Large intestine (tissue), 3 donors: Measurements from ENCODE around the gene ATG4D. TPM values are rescaled to one million over a fixed set of nuclear protein-coding genes. Genes with fewer than 3 reads are reported as not detected.
"Not testable (repeated sequence)": the region's sequence is repeated elsewhere in the genome, so short reads cannot be mapped to it uniquely, and the experiment has no call there.

ENCODE experiments used
- DNase-seq, 2 donors: peaks; one replicate each; pipeline versions ENCODE4 v3.0.0 to v3.0.0-alpha.2; 2013
- H3K27ac ChIP-seq: one replicate; pipeline ENCODE4 v1.5.1; 2013; ENCODE audit warnings: low read length
- H3K27me3 ChIP-seq: 2 replicates; pipeline ENCODE4 v1.6.1; 2013; ENCODE audit warnings: low read length; ENCODE audit not compliant: control insufficient read depth, insufficient read depth
- H3K36me3 ChIP-seq: 2 replicates; pipeline ENCODE4 v1.6.1; 2013; ENCODE audit warnings: low read length; ENCODE audit not compliant: control insufficient read depth, insufficient read depth
- H3K4me1 ChIP-seq: one replicate; pipeline ENCODE4 v1.6.1; 2013; ENCODE audit warnings: low read length; ENCODE audit not compliant: control insufficient read depth, insufficient read depth
- H3K4me3 ChIP-seq: one replicate; pipeline ENCODE4 v1.5.1; 2013; ENCODE audit warnings: low read length
- H3K9me3 ChIP-seq: one replicate; pipeline ENCODE4 v1.6.1; 2013; ENCODE audit warnings: mild to moderate bottlenecking, low read depth, low read length, moderate library complexity; ENCODE audit not compliant: control insufficient read depth
- WGBS: methylation state at CpG from one replicate; pipeline ENCODE4 v1.1.5; 2013; ENCODE audit warnings: low lambda C conversion rate; ENCODE audit not compliant: insufficient coverage; 5-methylcytosine and 5-hydroxymethylcytosine counted together
- polyA plus RNA-seq: library from polyadenylated mRNA; unstranded; fragments of 120-200 nt; gene quantifications from one replicate; pipeline ENCODE4 v1.2.1, GENCODE V29; 2013

ATG4D gene
- polyA plus RNA-seq, 1 donor, result 30.0 TPM

- H3K4me3 ChIP-seq, result peak overlapping the region; percentile 92
- H3K9me3 ChIP-seq, result no peaks in the 10 kb centered on the region
- peak overlapping the region; percentile 79 for H3K27ac ChIP-seq
- H3K27me3 ChIP-seq, result no peaks in the 10 kb centered on the region
- WGBS, result 20% methylated on average over 1 of the region's 10 CpGs
- peaks cover 18% of the 10 kb centered on the region for H3K36me3 ChIP-seq
- peaks cover 31% of the 10 kb centered on the region for H3K4me1 ChIP-seq
- DNase-seq, result peak in 1 of 2 donors; percentile 61
These were observed 21.4 kb downstream of the ATG4D start for GRCh38 chr19:10565028-10565566.

GRCh38 chr19:10565567-10566407 is 22.1 kb downstream of the ATG4D start, which contains the start of gene KRI1:
TSS of gene KRI1 (minus strand) at chr19:10566010. CDS start at chr19:10565999, 11 bp downstream.
- peak within 1 kb of the TSS; percentile 79 for H3K27ac ChIP-seq
- H3K36me3 ChIP-seq, result peaks cover 12% of the 10 kb centered on the region
- peak; percentile 98 for DNase-seq
- no peaks in the 10 kb centered on the region for H3K9me3 ChIP-seq
- H3K27me3 ChIP-seq, result no peaks in the 10 kb centered on the region
- WGBS, result no CpG with 5 or more reads among the region's 94 CpGs
- H3K4me1 ChIP-seq, result peaks cover 31% of the 10 kb centered on the region
- H3K4me3 ChIP-seq, result peak within 1 kb of the TSS; percentile 92

GRCh38 chr19:10566408-10566657 is 22.6 kb downstream of the ATG4D start:
- Histone ChIP-seq H3K27me3 (no peaks in the 10 kb centered on the region), H3K4me3 (peak overlapping the region; percentile 92), H3K36me3 (peaks cover 7% of the 10 kb centered on the region), H3K4me1 (peaks cover 31% of the 10 kb centered on the region), H3K27ac (peak overlapping the region; percentile 79), H3K9me3 (no peaks in the 10 kb centered on the region)
- no peak for DNase-seq
- 11% methylated on average over 1 of the region's 4 CpGs for WGBS

- Histone ChIP-seq H3K27me3 (no peaks in the 10 kb centered on the region), H3K36me3 (peaks cover 6% of the 10 kb centered on the region), H3K9me3 (no peaks in the 10 kb centered on the region), H3K27ac (peak overlapping the region; percentile 79), H3K4me1 (peaks cover 31% of the 10 kb centered on the region), H3K4me3 (peak overlapping the region; percentile 92)
- DNase-seq, result no peak
- no CpG with 5 or more reads among the region's 19 CpGs for WGBS
These were observed 23.1 kb downstream of the ATG4D start for GRCh38 chr19:10566658-10567410.

GRCh38 chr19:10567656-10568055 is 24.0 kb downstream of the ATG4D start:
- H3K36me3 ChIP-seq, result peaks cover 3% of the 10 kb centered on the region
- H3K4me3 ChIP-seq, result peak overlapping the region; percentile 50
- H3K27ac ChIP-seq, result no peak overlapping the region
- peaks cover 31% of the 10 kb centered on the region for H3K4me1 ChIP-seq
- no CpG with 5 or more reads among the region's 5 CpGs for WGBS
- no peaks in the 10 kb centered on the region for H3K27me3 ChIP-seq
- DNase-seq, result no peak
- no peaks in the 10 kb centered on the region for H3K9me3 ChIP-seq

GRCh38 chr19:10568062-10568825 is 24.5 kb downstream of the ATG4D start:
- Histone ChIP-seq H3K27ac (peak overlapping the region; percentile 30), H3K36me3 (peaks cover 2% of the 10 kb centered on the region), H3K4me1 (peaks cover 31% of the 10 kb centered on the region), H3K9me3 (no peaks in the 10 kb centered on the region), H3K4me3 (peak overlapping the region; percentile 50), H3K27me3 (no peaks in the 10 kb centered on the region)
- peak in 1 of 2 donors; percentile 60 for DNase-seq
- no CpG with 5 or more reads among the region's 58 CpGs for WGBS

GRCh38 chr19:10568826-10569651 is 25.3 kb downstream of the ATG4D start, which contains the start of gene CDKN2D:
TSS of gene CDKN2D (minus strand) at chr19:10568979. CDS start at chr19:10568653, 326 bp downstream.
- H3K27ac ChIP-seq, result peak within 1 kb of the TSS; percentile 30
- peaks cover 31% of the 10 kb centered on the region for H3K4me1 ChIP-seq
- no peaks in the 10 kb centered on the region for H3K27me3 ChIP-seq
- no peaks in the 10 kb centered on the region for H3K9me3 ChIP-seq
- DNase-seq, result peak; percentile 100
- peak within 1 kb of the TSS; percentile 50 for H3K4me3 ChIP-seq
- H3K36me3 ChIP-seq, result no peaks in the 10 kb centered on the region
- WGBS, result no CpG with 5 or more reads among the region's 71 CpGs

DNA sequence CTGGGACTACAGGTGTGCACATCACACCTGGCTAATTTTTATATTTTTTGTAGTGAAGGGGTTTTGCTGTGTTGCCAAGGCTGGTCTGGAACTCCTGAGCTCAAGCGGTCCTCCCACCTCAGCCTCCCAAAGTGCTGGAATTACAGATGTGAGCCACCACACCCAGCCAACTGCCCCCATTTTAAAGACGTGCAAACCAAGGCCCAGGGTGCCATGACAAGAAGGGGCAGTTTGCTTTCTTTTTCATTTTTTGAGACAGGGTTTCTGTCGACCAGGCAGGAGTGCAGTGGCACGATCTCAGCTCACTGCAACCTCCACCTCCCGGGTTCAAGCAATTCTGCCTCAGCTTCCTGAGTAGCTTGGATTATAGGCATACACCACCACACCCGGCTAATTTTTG is 30.1 kb downstream of the ATG4D start:
- H3K27ac ChIP-seq, H3K9me3 ChIP-seq, H3K4me3 ChIP-seq, H3K4me1 ChIP-seq, H3K27me3 ChIP-seq, DNase-seq: not testable (repeated sequence)
- peaks cover 16% of the 10 kb centered on the region for H3K36me3 ChIP-seq
- no CpG with 5 or more reads among the region's 6 CpGs for WGBS

DNA sequence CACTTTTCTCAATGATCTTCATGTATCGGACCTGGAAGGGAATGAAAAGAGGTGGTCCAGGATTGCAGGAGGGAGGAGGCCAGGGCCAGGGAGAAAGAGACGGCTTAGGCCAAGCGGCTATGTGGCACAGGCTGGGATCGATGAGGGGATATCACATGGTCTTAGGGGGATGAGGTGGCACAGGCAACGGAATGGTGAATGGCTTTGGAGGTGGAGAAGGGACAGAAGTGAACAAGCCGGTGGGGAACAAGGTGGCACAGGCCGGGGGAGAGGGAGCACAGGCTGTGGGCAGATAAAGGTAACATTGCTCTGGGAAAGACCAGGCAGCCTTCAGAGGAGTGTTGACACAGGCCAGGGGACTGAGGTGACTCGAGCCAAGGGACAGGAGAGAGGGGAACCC is 30.8 kb downstream of the ATG4D start:
- H3K4me3 ChIP-seq, result no peak overlapping the region
- H3K4me1 ChIP-seq, result peaks cover 3% of the 10 kb centered on the region
- H3K36me3 ChIP-seq, result peaks cover 17% of the 10 kb centered on the region
- no peaks in the 10 kb centered on the region for H3K9me3 ChIP-seq
- H3K27me3 ChIP-seq, result no peaks in the 10 kb centered on the region
- WGBS, result no CpG with 5 or more reads among the region's 8 CpGs
- DNase-seq, result no peak
- no peak overlapping the region for H3K27ac ChIP-seq
